ENCODE data around the gene PDE7B. TPM values are rescaled to one million over a fixed set of nuclear protein-coding genes. Genes with fewer than 3 reads are reported as not detected.

Gene PDE7B
- polyA plus RNA-seq, 1 of the 3 experiments (the other 2 are of a cell fraction): 1.9 TPM

DNA sequence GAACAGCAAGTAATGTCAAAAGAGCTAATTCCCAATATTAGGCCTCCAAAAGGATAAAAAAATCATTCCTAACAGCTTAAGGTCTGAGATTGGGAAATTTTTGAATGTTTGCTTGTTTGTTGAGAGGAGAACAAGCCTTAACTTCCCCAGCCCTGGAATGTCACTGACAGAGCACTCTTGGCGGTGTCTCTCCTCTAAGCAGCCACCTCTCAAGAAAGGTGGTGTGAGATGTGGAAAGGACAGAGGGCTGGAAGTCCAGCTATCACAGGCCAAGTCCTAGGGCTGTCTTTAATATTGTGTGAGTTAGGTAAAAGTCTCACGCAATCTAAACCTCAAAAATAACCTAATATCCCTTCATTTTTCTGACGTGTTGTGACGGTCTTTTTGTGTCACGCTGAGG, 297.0 kb downstream of the PDE7B start:
- 99% methylated on average over 5 of the region's 5 CpGs for whole genome bisulfite sequencing (ENCODE audit: low lambda C conversion rate)
- H3F3A ChIP-seq (replicated peaks; ENCODE audit: insufficient read depth): no peaks in the 10 kb centered on the region
- DNase-seq: no peak
- H3K9me3 ChIP-seq: no peaks in the 10 kb centered on the region
- H3K4me2 ChIP-seq: no peak overlapping the region
- no peaks in the 10 kb centered on the region for H3K9me2 ChIP-seq
- H3K9ac ChIP-seq: no peak overlapping the region
- no peaks in the 10 kb centered on the region for H3K79me2 ChIP-seq (ENCODE audit: insufficient read depth)
- ChIA-PET CTCF (no interaction called here), POLR2A (no interaction called here)
- H4K20me1 ChIP-seq (ENCODE audit: insufficient read depth): no peaks in the 10 kb centered on the region
- peaks cover 0 to 8% of the 10 kb centered on the region in 2 experiments for H3K36me3 ChIP-seq (replicated peaks in 1 of 2; ENCODE audit: control insufficient read depth in 1 of 2, insufficient read depth in 2 of 2, low read length in 1 of 2)
- TF ChIP-seq REST (IDR thresholded peaks at IDR 0.05; ENCODE audit: low read depth, low read length): no peak
- no peak for TF ChIP-seq TEAD4 (IDR thresholded peaks at IDR 0.05; ENCODE audit: borderline replicate concordance, insufficient read depth)
- TF ChIP-seq SMC3 (IDR thresholded peaks at IDR 0.05; ENCODE audit: low read depth, low read length): no peak
- no peak for TF ChIP-seq MXI1 (IDR thresholded peaks at IDR 0.05; ENCODE audit: low read depth, low read length)
- no peak for TF ChIP-seq YY1 (IDR thresholded peaks at IDR 0.05; ENCODE audit: low read depth)
- TF ChIP-seq EZH2phosphoT487 (IDR thresholded peaks at IDR 0.05; ENCODE audit: borderline replicate concordance, low read depth): no peak
- TF ChIP-seq MAX (IDR thresholded peaks at IDR 0.05; ENCODE audit: low read depth): no peak
- TF ChIP-seq USF1 (IDR thresholded peaks at IDR 0.05; ENCODE audit: borderline replicate concordance, low read depth): no peak
- TF ChIP-seq RXRA (IDR thresholded peaks at IDR 0.05; ENCODE audit: borderline replicate concordance, low read depth): no peak
- H3K27ac ChIP-seq (ENCODE audit: low read depth in 2 of 2, low read length in 1 of 2): no peak overlapping the region
- no peak overlapping the region for H3K4me3 ChIP-seq (ENCODE audit: low read depth in 2 of 2, low read length in 1 of 2)
- H3K4me1 ChIP-seq (ENCODE audit: control insufficient read depth in 1 of 2, insufficient read depth in 2 of 2, low read depth in 1 of 2, low read length in 1 of 2): peaks cover 0 to 10% of the 10 kb centered on the region in 2 experiments; a peak in 2 of 4 replicates
- no peak overlapping the region for H2AFZ ChIP-seq (ENCODE audit: low read depth)
- H3K27me3 ChIP-seq (ENCODE audit: insufficient read depth): no peaks in the 10 kb centered on the region

DNA sequence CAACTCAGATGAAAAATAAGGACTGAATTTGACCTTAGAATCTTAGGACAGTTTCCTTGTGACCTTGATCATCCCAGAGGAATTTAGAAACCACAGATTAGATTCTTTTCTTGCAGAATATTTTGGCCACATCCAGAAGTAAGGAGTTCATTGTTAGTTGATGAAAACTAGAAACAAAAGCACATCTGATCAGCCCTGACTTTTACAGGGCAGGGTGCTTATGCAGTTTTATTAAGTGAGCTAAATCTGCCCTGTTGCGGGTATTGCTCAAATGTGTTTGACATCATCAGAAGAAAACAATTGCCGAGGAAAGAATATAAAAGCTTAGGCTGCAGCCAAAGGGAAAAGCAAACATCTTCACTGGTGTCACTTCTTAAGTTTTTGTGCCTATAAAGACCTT, 297.8 kb downstream of the PDE7B start:
- H3K27ac ChIP-seq (ENCODE audit: low read depth in 2 of 2, low read length in 1 of 2): no peak overlapping the region
- no peak overlapping the region for H3K4me2 ChIP-seq
- DNase-seq: no peak
- POLR2A ChIA-PET: no interaction called here
- H3K79me2 ChIP-seq (ENCODE audit: insufficient read depth): no peaks in the 10 kb centered on the region
- CTCF ChIA-PET: no interaction called here
- H3K27me3 ChIP-seq (ENCODE audit: insufficient read depth): no peaks in the 10 kb centered on the region
- no peak overlapping the region for H3K9ac ChIP-seq
- H3K9me2 ChIP-seq: no peaks in the 10 kb centered on the region
- H3F3A ChIP-seq (replicated peaks; ENCODE audit: insufficient read depth): no peaks in the 10 kb centered on the region
- no peaks in the 10 kb centered on the region for H3K9me3 ChIP-seq
- H3K4me3 ChIP-seq (ENCODE audit: low read depth in 2 of 2, low read length in 1 of 2): no peak overlapping the region
- TF ChIP-seq RXRA (IDR thresholded peaks at IDR 0.05; ENCODE audit: borderline replicate concordance, low read depth): no peak
- 89% methylated on average over 2 of the region's 2 CpGs for WGBS (ENCODE audit: low lambda C conversion rate)
- H4K20me1 ChIP-seq (ENCODE audit: insufficient read depth): no peaks in the 10 kb centered on the region
- peaks cover 0 to 8% of the 10 kb centered on the region in 2 experiments for H3K36me3 ChIP-seq (replicated peaks in 1 of 2; ENCODE audit: control insufficient read depth in 1 of 2, insufficient read depth in 2 of 2, low read length in 1 of 2)
- H3K4me1 ChIP-seq (ENCODE audit: control insufficient read depth in 1 of 2, insufficient read depth in 2 of 2, low read depth in 1 of 2, low read length in 1 of 2): peaks cover 0 to 10% of the 10 kb centered on the region in 2 experiments; a peak in 2 of 4 replicates
- no peak overlapping the region for H2AFZ ChIP-seq (ENCODE audit: low read depth)

Measured in SK-N-SH (cell line).